ENCODE measurements around the gene CYTH4.

CYTH4 gene

GRCh38 chr22:37274380-37274862 is 7.9 kb upstream of the CYTH4 start:
- DNase-seq (ENCODE audit: low read depth, low spot score): no peak
- no peak for TF ChIP-seq YY1 (IDR thresholded peaks at IDR 0.05; ENCODE audit: insufficient read depth, insufficient read length)
- no peak for TF ChIP-seq ZNF274 (IDR thresholded peaks at IDR 0.05; ENCODE audit: low read depth, low read length)
- no peak for TF ChIP-seq SUZ12 (IDR thresholded peaks at IDR 0.05; ENCODE audit: extremely low read depth, insufficient read depth, insufficient read length)
- Histone ChIP-seq H3K9ac (ENCODE audit: insufficient read length, low read depth) (no peak overlapping the region), H3K4me3 (ENCODE audit: insufficient read length, low read depth) (no peak overlapping the region), H3K9me3 (ENCODE audit: insufficient read depth, low read length) (no peaks in the 10 kb centered on the region), H3K27me3 (ENCODE audit: insufficient read depth, insufficient read length) (no peaks in the 10 kb centered on the region), H3K36me3 (ENCODE audit: insufficient read depth, insufficient read length, low read length) (no peaks in the 10 kb centered on the region), H3K4me1 (ENCODE audit: insufficient read depth, insufficient read length) (peaks cover 5% of the 10 kb centered on the region)

GRCh38 chr22:37275134-37275533 is 7.2 kb upstream of the CYTH4 start:
- Histone ChIP-seq H3K4me3 (ENCODE audit: insufficient read length, low read depth) (no peak overlapping the region), H3K9me3 (ENCODE audit: insufficient read depth, low read length) (no peaks in the 10 kb centered on the region), H3K4me1 (ENCODE audit: insufficient read depth, insufficient read length) (peaks cover 8% of the 10 kb centered on the region), H3K27me3 (ENCODE audit: insufficient read depth, insufficient read length) (no peaks in the 10 kb centered on the region), H3K9ac (ENCODE audit: insufficient read length, low read depth) (no peak overlapping the region), H3K36me3 (ENCODE audit: insufficient read depth, insufficient read length, low read length) (no peaks in the 10 kb centered on the region)
- TF ChIP-seq SUZ12 (IDR thresholded peaks at IDR 0.05; ENCODE audit: extremely low read depth, insufficient read depth, insufficient read length): no peak
- TF ChIP-seq YY1 (IDR thresholded peaks at IDR 0.05; ENCODE audit: insufficient read depth, insufficient read length): no peak
- no peak for TF ChIP-seq ZNF274 (IDR thresholded peaks at IDR 0.05; ENCODE audit: low read depth, low read length)
- DNase-seq (ENCODE audit: low read depth, low spot score): no peak

DNA sequence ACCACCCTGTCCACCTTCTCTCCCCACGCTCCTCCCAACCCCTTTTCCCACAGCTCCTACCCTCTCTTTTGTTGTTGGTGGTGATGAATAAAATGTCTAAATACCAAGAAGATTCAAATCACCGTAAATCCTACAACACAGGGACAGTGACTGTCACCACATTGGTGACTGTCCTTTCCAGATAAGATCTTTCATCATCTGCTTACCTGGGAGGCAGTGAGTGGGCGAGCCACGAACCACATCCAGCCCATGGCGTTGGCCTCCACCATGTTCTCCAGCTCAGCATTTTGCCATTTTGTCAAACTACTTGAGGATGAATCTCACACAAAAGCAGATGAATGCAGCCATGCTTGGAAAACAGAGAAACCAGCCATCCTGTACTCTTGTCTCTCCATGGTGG is 6.7 kb upstream of the CYTH4 start:
- Histone ChIP-seq H3K9me3 (ENCODE audit: insufficient read depth, low read length) (peaks cover under 1% of the 10 kb centered on the region; the same call in 1 of the 2 replicates), H3K9ac (ENCODE audit: insufficient read length, low read depth) (no peak overlapping the region), H3K4me1 (ENCODE audit: insufficient read depth, insufficient read length) (peaks cover 8% of the 10 kb centered on the region), H3K27me3 (ENCODE audit: insufficient read depth, insufficient read length) (no peaks in the 10 kb centered on the region), H3K36me3 (ENCODE audit: insufficient read depth, insufficient read length, low read length) (no peaks in the 10 kb centered on the region), H3K4me3 (ENCODE audit: insufficient read length, low read depth) (no peak overlapping the region)
- TF ChIP-seq YY1 (IDR thresholded peaks at IDR 0.05; ENCODE audit: insufficient read depth, insufficient read length) (no peak), SUZ12 (IDR thresholded peaks at IDR 0.05; ENCODE audit: extremely low read depth, insufficient read depth, insufficient read length) (no peak), ZNF274 (IDR thresholded peaks at IDR 0.05; ENCODE audit: low read depth, low read length) (no peak)
- DNase-seq (ENCODE audit: low read depth, low spot score): no peak

DNA sequence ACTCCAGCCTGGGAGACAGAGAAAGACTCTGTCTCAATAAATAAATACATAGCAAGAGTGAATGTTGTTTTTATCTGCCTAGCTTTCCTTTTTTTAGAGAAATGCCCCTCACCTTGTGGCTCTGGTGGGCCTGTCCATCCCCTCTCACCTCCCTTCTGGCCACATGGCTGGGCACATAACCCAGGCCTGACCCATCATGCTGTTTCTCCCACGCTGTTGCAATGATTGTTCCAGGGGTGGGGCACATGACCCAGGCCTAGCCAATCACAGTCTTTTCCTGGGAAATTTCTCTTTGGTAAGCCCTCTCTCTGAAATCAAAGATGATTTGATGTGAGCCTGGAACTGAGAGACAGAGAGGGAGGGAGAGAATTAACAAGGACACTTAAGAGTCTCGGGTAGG is 5.5 kb upstream of the CYTH4 start:
- Histone ChIP-seq H3K36me3 (ENCODE audit: insufficient read depth, insufficient read length, low read length) (no peaks in the 10 kb centered on the region), H3K9ac (ENCODE audit: insufficient read length, low read depth) (no peak overlapping the region), H3K4me3 (ENCODE audit: insufficient read length, low read depth) (no peak overlapping the region), H3K27me3 (ENCODE audit: insufficient read depth, insufficient read length) (no peaks in the 10 kb centered on the region), H3K9me3 (ENCODE audit: insufficient read depth, low read length) (peaks cover 4% of the 10 kb centered on the region; the same call in 1 of the 2 replicates), H3K4me1 (ENCODE audit: insufficient read depth, insufficient read length) (peaks cover 8% of the 10 kb centered on the region)
- DNase-seq (ENCODE audit: low read depth, low spot score): no peak
- TF ChIP-seq ZNF274 (IDR thresholded peaks at IDR 0.05; ENCODE audit: low read depth, low read length) (no peak), SUZ12 (IDR thresholded peaks at IDR 0.05; ENCODE audit: extremely low read depth, insufficient read depth, insufficient read length) (no peak), YY1 (IDR thresholded peaks at IDR 0.05; ENCODE audit: insufficient read depth, insufficient read length) (no peak)

DNA sequence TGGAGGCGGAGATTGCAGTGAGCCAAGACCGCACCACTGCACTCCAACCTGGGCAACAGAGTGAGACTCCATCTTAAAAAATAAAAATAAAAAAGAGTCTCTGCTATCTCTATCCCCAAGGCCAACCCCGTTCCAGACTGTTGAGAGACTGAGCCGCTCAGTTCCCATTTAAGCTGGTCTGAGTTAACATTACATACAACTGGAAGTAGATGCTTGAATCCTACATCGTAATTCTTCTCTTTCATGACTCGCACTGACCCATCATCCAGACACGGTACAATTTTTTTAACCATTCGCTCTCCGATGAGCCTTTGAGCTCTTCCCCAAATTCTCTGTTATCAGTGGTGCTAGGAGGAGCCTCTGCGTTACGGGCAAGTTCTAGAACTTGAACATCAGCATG is 4.9 kb upstream of the CYTH4 start:
- no peak for DNase-seq (ENCODE audit: low read depth, low spot score)
- peaks cover 10% of the 10 kb centered on the region for H3K4me1 ChIP-seq (ENCODE audit: insufficient read depth, insufficient read length)
- H3K4me3 ChIP-seq (ENCODE audit: insufficient read length, low read depth): no peak overlapping the region
- H3K9me3 ChIP-seq (ENCODE audit: insufficient read depth, low read length): peaks cover 4% of the 10 kb centered on the region; the same call in 1 of the 2 replicates
- TF ChIP-seq YY1 (IDR thresholded peaks at IDR 0.05; ENCODE audit: insufficient read depth, insufficient read length) (no peak), ZNF274 (IDR thresholded peaks at IDR 0.05; ENCODE audit: low read depth, low read length) (no peak), SUZ12 (IDR thresholded peaks at IDR 0.05; ENCODE audit: extremely low read depth, insufficient read depth, insufficient read length) (no peak)
- no peaks in the 10 kb centered on the region for H3K36me3 ChIP-seq (ENCODE audit: insufficient read depth, insufficient read length, low read length)
- H3K27me3 ChIP-seq (ENCODE audit: insufficient read depth, insufficient read length): no peaks in the 10 kb centered on the region
- H3K9ac ChIP-seq (ENCODE audit: insufficient read length, low read depth): no peak overlapping the region

GRCh38 chr22:37278261-37278660 is 4.0 kb upstream of the CYTH4 start:
- no peak for DNase-seq (ENCODE audit: low read depth, low spot score)
- TF ChIP-seq YY1 (IDR thresholded peaks at IDR 0.05; ENCODE audit: insufficient read depth, insufficient read length) (no peak), ZNF274 (IDR thresholded peaks at IDR 0.05; ENCODE audit: low read depth, low read length) (no peak), SUZ12 (IDR thresholded peaks at IDR 0.05; ENCODE audit: extremely low read depth, insufficient read depth, insufficient read length) (no peak)

DNA sequence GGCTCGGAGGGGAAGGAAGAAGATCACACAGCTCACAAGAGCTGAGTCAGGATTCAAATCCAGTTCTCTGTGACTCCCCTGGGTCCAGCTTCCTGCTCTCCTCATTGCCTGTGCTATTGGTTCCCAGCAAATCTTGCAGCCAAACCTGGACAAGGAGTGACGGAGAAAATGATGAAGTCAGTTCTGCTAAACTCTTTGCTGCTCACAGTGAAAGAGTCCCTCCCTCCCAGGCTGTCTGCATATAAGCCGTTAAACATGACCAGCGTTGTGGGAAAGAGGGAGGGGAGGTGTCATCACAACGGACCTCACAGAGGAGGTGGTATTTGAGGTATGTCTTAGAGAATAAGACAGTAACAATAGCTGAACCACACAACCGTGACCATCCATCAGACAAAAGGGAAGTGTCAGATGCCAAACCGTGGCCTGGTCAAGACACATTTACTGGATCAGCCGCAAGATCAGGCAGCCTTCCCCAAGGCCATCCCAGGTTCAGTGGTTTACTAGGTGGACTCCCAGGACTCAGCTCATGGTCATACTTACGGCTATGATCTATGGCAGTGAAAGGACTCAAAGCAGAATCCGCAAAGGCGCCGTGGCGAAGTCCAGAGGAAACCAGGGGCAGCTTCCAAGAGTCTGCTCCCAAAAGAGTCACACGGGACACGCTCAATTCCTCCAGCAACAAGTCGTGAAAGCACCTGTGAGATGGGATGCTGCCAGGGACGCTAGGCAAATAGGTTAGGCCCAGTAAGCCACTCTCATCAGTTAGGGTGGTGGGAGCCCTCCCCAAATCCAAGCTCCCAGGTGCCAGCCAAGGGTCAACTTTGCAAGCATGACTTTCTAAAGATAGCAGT is 2.8 kb upstream of the CYTH4 start:
- Histone ChIP-seq H3K36me3 (ENCODE audit: insufficient read depth, insufficient read length, low read length) (no peaks in the 10 kb centered on the region), H3K27me3 (ENCODE audit: insufficient read depth, insufficient read length) (no peaks in the 10 kb centered on the region), H3K9me3 (ENCODE audit: insufficient read depth, low read length) (peaks cover 4% of the 10 kb centered on the region; the same call in 1 of the 2 replicates), H3K4me3 (ENCODE audit: insufficient read length, low read depth) (no peak overlapping the region), H3K9ac (ENCODE audit: insufficient read length, low read depth) (no peak overlapping the region), H3K4me1 (ENCODE audit: insufficient read depth, insufficient read length) (peaks cover 20% of the 10 kb centered on the region)
- peak; percentile 54 for DNase-seq (ENCODE audit: low read depth, low spot score)
- TF ChIP-seq YY1 (IDR thresholded peaks at IDR 0.05; ENCODE audit: insufficient read depth, insufficient read length): no peak
- no peak for TF ChIP-seq ZNF274 (IDR thresholded peaks at IDR 0.05; ENCODE audit: low read depth, low read length)
- TF ChIP-seq SUZ12 (IDR thresholded peaks at IDR 0.05; ENCODE audit: extremely low read depth, insufficient read depth, insufficient read length): no peak

More at GRCh38 chr22:37278261-37278660, 4.0 kb upstream of the CYTH4 start:
- H3K36me3 ChIP-seq (ENCODE audit: insufficient read depth, insufficient read length, low read length): no peaks in the 10 kb centered on the region
- no peak overlapping the region for H3K4me3 ChIP-seq (ENCODE audit: insufficient read length, low read depth)
- peaks cover 16% of the 10 kb centered on the region for H3K4me1 ChIP-seq (ENCODE audit: insufficient read depth, insufficient read length)
- no peaks in the 10 kb centered on the region for H3K27me3 ChIP-seq (ENCODE audit: insufficient read depth, insufficient read length)
- no peak overlapping the region for H3K9ac ChIP-seq (ENCODE audit: insufficient read length, low read depth)
- H3K9me3 ChIP-seq (ENCODE audit: insufficient read depth, low read length): peaks cover 4% of the 10 kb centered on the region; the same call in 1 of the 2 replicates
